Vagina (tissue), 2 donors: Measurements from ENCODE around the gene TTC13.

Experiments used
- POLR2AphosphoS5 ChIP-seq, 2 donors: sonication (generic); formaldehyde crosslinking; IDR thresholded peaks; one replicate each; pipeline ENCODE4 v1.9.0; 2017; ENCODE audit warnings: antibody characterized with exemption in 2 of 2, mild to moderate bottlenecking in 2 of 2, low read depth in 1 of 2; ENCODE audit not compliant: insufficient read depth in 1 of 2
- TF ChIP-seq, protein P1 (sequence below), 3 experiments: fragments of 450-650 bp in 2 of 3; fragments of 200-600 bp in 1 of 3; sonication (generic) in 1 of 3; IDR thresholded peaks; one replicate each; pipeline ENCODE4 v1.5.1; 2017 to 2019; ENCODE audit warnings: antibody characterized with exemption in 3 of 3, mild to moderate bottlenecking in 2 of 3, moderate library complexity in 2 of 3

DNA sequence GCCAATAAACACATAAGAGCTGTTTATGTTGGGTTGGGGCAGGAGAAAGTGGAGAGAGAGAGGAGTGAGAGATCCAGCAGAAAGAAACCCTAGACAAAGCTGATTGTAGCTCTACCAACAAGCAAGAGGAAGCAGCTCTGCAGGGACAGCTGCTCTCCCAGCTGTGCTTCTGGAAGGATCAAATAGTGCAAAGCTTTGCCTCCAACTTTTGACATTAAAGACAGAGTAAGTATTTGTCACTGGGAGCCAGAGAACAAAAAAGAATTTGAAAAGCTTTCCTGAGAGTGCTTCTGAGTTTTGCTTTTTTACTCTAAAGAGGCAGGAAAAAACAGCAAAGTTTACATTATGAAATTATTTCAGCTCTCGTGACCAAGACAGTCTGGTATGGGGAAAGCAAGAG is 81.9 kb downstream of the TTC13 start:
- TF ChIP-seq, protein P1, sequence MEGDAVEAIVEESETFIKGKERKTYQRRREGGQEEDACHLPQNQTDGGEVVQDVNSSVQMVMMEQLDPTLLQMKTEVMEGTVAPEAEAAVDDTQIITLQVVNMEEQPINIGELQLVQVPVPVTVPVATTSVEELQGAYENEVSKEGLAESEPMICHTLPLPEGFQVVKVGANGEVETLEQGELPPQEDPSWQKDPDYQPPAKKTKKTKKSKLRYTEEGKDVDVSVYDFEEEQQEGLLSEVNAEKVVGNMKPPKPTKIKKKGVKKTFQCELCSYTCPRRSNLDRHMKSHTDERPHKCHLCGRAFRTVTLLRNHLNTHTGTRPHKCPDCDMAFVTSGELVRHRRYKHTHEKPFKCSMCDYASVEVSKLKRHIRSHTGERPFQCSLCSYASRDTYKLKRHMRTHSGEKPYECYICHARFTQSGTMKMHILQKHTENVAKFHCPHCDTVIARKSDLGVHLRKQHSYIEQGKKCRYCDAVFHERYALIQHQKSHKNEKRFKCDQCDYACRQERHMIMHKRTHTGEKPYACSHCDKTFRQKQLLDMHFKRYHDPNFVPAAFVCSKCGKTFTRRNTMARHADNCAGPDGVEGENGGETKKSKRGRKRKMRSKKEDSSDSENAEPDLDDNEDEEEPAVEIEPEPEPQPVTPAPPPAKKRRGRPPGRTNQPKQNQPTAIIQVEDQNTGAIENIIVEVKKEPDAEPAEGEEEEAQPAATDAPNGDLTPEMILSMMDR (IDR thresholded peaks at IDR 0.05), result no peak
- no peak for TF ChIP-seq POLR2AphosphoS5 (IDR thresholded peaks at IDR 0.05; ENCODE audit: insufficient read depth in 1 of 2, low read depth in 1 of 2)
